ENCODE data around the gene HTRA3. TPM values are rescaled to one million over a fixed set of nuclear protein-coding genes. Genes with fewer than 3 reads are reported as not detected.

The HTRA3 gene
- total RNA-seq, 1 donor from 2014 or later = not detected

GRCh38 chr4:8268211-8268610 lies 1.3 kb upstream of the HTRA3 start:
- DNase-seq (no peak), ATAC-seq (ENCODE audit: low read depth) (no peak)
- no peaks in the 10 kb centered on the region for H3K9me3 Mint-ChIP-seq
- ChIA-PET POLR2A (no interaction called here), CTCF (interaction anchor here (2.3 kb wide), 1 partner anchor 135 kb away, joined by 6 read pairs; no protein-coding TSS in a partner anchor)
- H3K27me3 Mint-ChIP-seq = peaks cover 31% of the 10 kb centered on the region
- H3K36me3 Mint-ChIP-seq (ENCODE audit: low read depth) = no peaks in the 10 kb centered on the region
- intact Hi-C loops (cut with micrococcal nuclease) = no loop called here
- H3K27ac Mint-ChIP-seq = no peak overlapping the region
- no peaks in the 10 kb centered on the region for H3K4me1 Mint-ChIP-seq
- no peak for TF ChIP-seq CTCF (IDR thresholded peaks at IDR 0.05)
- H3K4me3 Mint-ChIP-seq = no peak overlapping the region

DNA sequence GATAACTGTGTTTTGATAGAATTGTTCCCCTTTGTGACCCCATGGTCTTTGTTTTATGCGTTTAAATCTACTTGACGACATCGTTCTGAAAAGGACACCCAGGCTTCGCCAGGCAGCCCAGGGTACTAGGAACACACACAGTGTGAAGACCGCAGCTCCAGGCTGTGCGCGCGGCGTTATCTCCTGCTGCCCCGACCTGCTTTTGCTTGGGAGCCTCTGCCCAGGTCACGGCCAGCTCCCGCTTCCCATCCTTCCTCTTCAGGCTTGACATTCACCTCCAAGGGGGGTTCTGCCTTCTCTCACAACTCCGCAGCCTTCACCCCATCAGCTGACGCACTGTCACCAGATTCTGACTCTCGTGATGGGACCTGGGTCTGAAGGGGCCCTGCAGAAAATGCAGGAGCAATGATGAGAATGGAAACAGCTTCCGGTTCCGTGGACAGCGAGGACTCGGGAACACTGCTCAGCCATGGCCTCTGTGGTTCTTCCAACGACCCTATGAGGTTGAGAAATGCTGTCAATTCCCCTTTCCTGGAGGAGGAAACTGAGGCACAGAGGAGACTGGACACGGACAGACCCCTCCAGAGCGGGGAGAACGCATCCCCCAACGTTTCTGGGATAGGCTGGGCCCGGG lies 536 bp upstream of the HTRA3 start:
- peaks cover 33% of the 10 kb centered on the region for H3K27me3 Mint-ChIP-seq
- intact Hi-C loops (cut with micrococcal nuclease) = no loop called here
- DNase-seq = no peak

DNA sequence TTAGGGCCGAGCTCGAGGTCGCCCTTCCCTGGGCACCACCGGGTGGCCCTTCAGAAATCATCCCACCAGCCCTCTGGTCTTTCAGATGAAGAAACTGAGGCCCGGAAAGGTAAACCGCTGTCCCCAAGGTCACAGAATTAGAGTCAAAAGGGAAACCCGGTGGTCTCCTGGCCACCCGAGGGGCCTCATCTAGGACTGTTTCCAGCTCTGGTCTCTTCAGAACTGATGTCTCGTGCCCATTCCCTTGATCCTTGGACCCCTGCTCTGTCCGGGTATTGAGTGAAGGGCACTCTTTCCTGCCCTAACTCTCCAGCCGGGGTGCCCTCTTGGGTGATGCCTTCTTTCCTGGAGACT lies 841 bp downstream of the HTRA3 start:
- H3K27me3 Mint-ChIP-seq = peaks cover 37% of the 10 kb centered on the region
- intact Hi-C loops (cut with micrococcal nuclease) = no loop called here
- ChIA-PET POLR2A (no interaction called here), CTCF (no interaction called here)
- H3K36me3 Mint-ChIP-seq (ENCODE audit: low read depth) = no peaks in the 10 kb centered on the region
- DNase-seq (no peak), ATAC-seq (ENCODE audit: low read depth) (no peak)
- H3K27ac Mint-ChIP-seq = no peak overlapping the region
- no peaks in the 10 kb centered on the region for H3K4me1 Mint-ChIP-seq
- no peak overlapping the region for H3K4me3 Mint-ChIP-seq
- no peaks in the 10 kb centered on the region for H3K9me3 Mint-ChIP-seq
- TF ChIP-seq CTCF (IDR thresholded peaks at IDR 0.05) = no peak

More for the DNA sequence above, 536 bp upstream of the HTRA3 start:
- POLR2A ChIA-PET = no interaction called here
- no peak overlapping the region for H3K27ac Mint-ChIP-seq
- CTCF ChIA-PET = no interaction called here
- no peak for TF ChIP-seq CTCF (IDR thresholded peaks at IDR 0.05)
- H3K36me3 Mint-ChIP-seq (ENCODE audit: low read depth) = no peaks in the 10 kb centered on the region
- no peaks in the 10 kb centered on the region for H3K4me1 Mint-ChIP-seq
- H3K9me3 Mint-ChIP-seq = no peaks in the 10 kb centered on the region
- H3K4me3 Mint-ChIP-seq = no peak overlapping the region
- ATAC-seq (ENCODE audit: low read depth) = no peak

GRCh38 chr4:8270912-8271815 lies 1.6 kb downstream of the HTRA3 start:
- H3K36me3 Mint-ChIP-seq (ENCODE audit: low read depth) = no peaks in the 10 kb centered on the region
- H3K4me1 Mint-ChIP-seq = no peaks in the 10 kb centered on the region
- DNase-seq = no peak
- intact Hi-C loops (cut with micrococcal nuclease) = no loop called here
- POLR2A ChIA-PET = no interaction called here
- no peak overlapping the region for H3K4me3 Mint-ChIP-seq
- H3K27me3 Mint-ChIP-seq = peaks cover 35% of the 10 kb centered on the region
- ATAC-seq (ENCODE audit: low read depth) = no peak
- H3K9me3 Mint-ChIP-seq = no peaks in the 10 kb centered on the region
- CTCF ChIA-PET = no interaction called here
- TF ChIP-seq CTCF (IDR thresholded peaks at IDR 0.05) = no peak
- H3K27ac Mint-ChIP-seq = no peak overlapping the region

- ChIA-PET CTCF (no interaction called here), POLR2A (no interaction called here)
- no peak overlapping the region for H3K27ac Mint-ChIP-seq
- peaks cover 35% of the 10 kb centered on the region for H3K27me3 Mint-ChIP-seq
- no peaks in the 10 kb centered on the region for H3K36me3 Mint-ChIP-seq (ENCODE audit: low read depth)
- intact Hi-C loops (cut with micrococcal nuclease) = no loop called here
- H3K9me3 Mint-ChIP-seq = no peaks in the 10 kb centered on the region
- TF ChIP-seq CTCF (IDR thresholded peaks at IDR 0.05) = no peak
- no peaks in the 10 kb centered on the region for H3K4me1 Mint-ChIP-seq
- no peak overlapping the region for H3K4me3 Mint-ChIP-seq
- DNase-seq (no peak), ATAC-seq (ENCODE audit: low read depth) (no peak)
These were observed 2.3 kb downstream of the HTRA3 start for GRCh38 chr4:8271821-8272220.
